Chondrocyte (in vitro differentiated cells): ENCODE measurements around the gene IFT43. TPM values are rescaled to one million over a fixed set of nuclear protein-coding genes. Genes with fewer than 3 reads are reported as not detected.
A peak's percentile ranks its signal among the peaks of the same experiment; 100 is the strongest.

ENCODE experiments used
- DNase-seq: peaks from one replicate; pipeline ENCODE4 v3.0.0; 2021; ENCODE audit warnings: mixed read lengths, low spot score
- H3K27ac Mint-ChIP-seq: one replicate; pipeline ENCODE4 v1.8.0; 2021; ENCODE audit warnings: mild to moderate bottlenecking, moderate library complexity, mixed read lengths; ENCODE audit not compliant: unreplicated experiment
- H3K27me3 Mint-ChIP-seq: 2 replicates; pipeline ENCODE4 v1.8.0; 2021; ENCODE audit warnings: low read depth, mixed read lengths
- H3K36me3 Mint-ChIP-seq: 2 replicates; pipeline ENCODE4 v1.8.0; 2021; ENCODE audit warnings: low read depth, mixed read lengths
- H3K4me1 Mint-ChIP-seq: 2 replicates; pipeline ENCODE4 v1.8.0; 2021; ENCODE audit warnings: low read depth, mild to moderate bottlenecking, mixed read lengths
- H3K4me3 Mint-ChIP-seq: one replicate; pipeline ENCODE4 v1.8.0; 2021; ENCODE audit warnings: mild to moderate bottlenecking, moderate library complexity, mixed read lengths; ENCODE audit not compliant: unreplicated experiment
- H3K9me3 Mint-ChIP-seq: 2 replicates; pipeline ENCODE4 v1.8.0; 2021; ENCODE audit warnings: low read depth, mixed read lengths
- CTCF ChIP-seq: fragments of 200-600 bp; sonication (generic); IDR thresholded peaks from 2 replicates; pipeline ENCODE4 v1.5.0; 2021; ENCODE audit warnings: antibody characterized with exemption, mild to moderate bottlenecking, moderate library complexity
- total RNA-seq: library from RNA; stranded (reverse); gene quantifications from 3 replicates; pipeline ENCODE4 v1.2.1, GENCODE V29; 2021

The IFT43 gene
- total RNA-seq, 1 donor from 2014 or later = 28.2 TPM

DNA sequence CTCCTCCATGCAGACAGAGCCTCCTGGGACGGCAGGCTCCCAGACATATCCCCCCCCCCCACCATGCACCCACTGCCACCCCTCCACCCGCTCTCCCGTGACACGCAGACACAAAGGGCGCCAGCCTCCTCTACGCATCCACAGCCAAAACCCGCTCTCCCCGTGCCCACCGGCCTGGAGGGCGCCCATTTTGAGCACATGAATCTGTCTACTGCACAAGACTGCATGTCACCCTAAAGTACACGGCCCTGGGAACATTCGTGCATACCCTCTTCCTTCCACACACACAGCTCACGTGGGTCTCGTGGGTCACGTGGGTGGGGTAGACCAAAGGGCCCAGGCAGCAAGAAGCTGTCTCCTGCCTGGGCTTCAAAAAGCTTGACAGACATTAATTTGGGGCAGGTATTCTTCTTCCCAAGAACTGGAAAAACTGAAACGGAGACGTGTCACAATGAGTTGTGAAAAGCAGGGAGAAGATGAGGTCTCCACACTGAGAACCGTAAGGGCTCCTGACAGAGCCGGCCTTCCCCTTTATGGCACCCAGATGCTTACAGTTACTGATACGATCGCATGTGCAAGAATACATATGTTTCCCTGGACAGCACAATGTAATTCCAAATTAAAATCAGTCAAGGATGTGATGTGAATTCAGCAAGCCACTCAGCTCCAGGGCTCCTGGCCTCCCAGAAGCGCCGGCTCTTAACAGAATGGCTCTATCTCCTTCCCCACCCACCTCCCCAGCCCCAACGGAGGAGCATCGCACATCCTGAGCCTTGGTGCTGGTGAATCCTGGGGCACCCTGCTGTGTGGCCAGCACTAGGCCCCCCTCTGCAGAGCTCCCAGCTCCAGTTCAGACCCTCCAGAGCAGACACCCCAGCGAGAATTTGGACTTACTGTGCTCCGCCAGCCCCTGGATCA is 5.7 kb upstream of the IFT43 start:
- TF ChIP-seq CTCF = no peak
- DNase-seq = no peak
- H3K36me3 Mint-ChIP-seq = peaks cover 9% of the 10 kb centered on the region
- no peaks in the 10 kb centered on the region for H3K9me3 Mint-ChIP-seq
- H3K27ac Mint-ChIP-seq = peak overlapping the region; percentile 85
- peaks cover 71% of the 10 kb centered on the region for H3K4me1 Mint-ChIP-seq
- no peaks in the 10 kb centered on the region for H3K27me3 Mint-ChIP-seq
- peak overlapping the region; percentile 80 for H3K4me3 Mint-ChIP-seq

DNA sequence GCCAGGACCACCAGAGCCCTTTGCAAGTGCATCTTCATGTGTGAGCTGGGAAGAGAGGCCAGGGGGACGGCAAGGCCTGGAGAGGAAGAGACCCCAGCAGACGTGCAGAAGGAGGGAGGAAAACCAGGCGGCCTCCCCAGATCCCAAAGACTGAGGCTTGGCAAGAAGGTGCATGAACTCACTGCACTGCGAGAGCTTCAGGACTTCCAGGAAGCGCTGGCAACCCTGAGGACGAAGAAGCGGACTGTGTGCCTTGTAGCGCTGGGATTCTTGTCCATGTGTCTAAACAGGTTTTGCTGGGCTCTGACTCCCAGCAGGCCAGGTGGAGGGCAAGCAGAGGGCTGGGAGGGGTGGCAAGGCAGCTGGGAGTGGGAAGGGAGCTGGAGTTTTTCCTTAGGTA is 4.7 kb upstream of the IFT43 start:
- peaks cover 6% of the 10 kb centered on the region for H3K36me3 Mint-ChIP-seq
- no peaks in the 10 kb centered on the region for H3K9me3 Mint-ChIP-seq
- H3K4me1 Mint-ChIP-seq = peaks cover 72% of the 10 kb centered on the region
- H3K27ac Mint-ChIP-seq = peak overlapping the region; percentile 97
- no peak for TF ChIP-seq CTCF
- H3K27me3 Mint-ChIP-seq = no peaks in the 10 kb centered on the region
- DNase-seq = no peak
- H3K4me3 Mint-ChIP-seq = peak overlapping the region; percentile 80

GRCh38 chr14:75981426-75982265 is 3.9 kb upstream of the IFT43 start, which contains the start of gene TGFB3:
TGFB3 (minus strand) TSS chr14:75981995; CDS start chr14:75980893, 1,102 bp downstream.
- H3K4me1 Mint-ChIP-seq = peaks cover 71% of the 10 kb centered on the region
- H3K9me3 Mint-ChIP-seq = no peaks in the 10 kb centered on the region
- no peak for TF ChIP-seq CTCF
- peak within 1 kb of the TSS; percentile 97 for H3K27ac Mint-ChIP-seq
- H3K27me3 Mint-ChIP-seq = no peaks in the 10 kb centered on the region
- peaks cover 5% of the 10 kb centered on the region for H3K36me3 Mint-ChIP-seq
- peak within 1 kb of the TSS; percentile 80 for H3K4me3 Mint-ChIP-seq
- DNase-seq = no peak

GRCh38 chr14:75982266-75983018 is 3.1 kb upstream of the IFT43 start:
- Mint-ChIP-seq H3K4me3 (peak overlapping the region; percentile 80), H3K27me3 (no peaks in the 10 kb centered on the region), H3K36me3 (peaks cover 4% of the 10 kb centered on the region), H3K27ac (peak overlapping the region; percentile 97), H3K4me1 (peaks cover 65% of the 10 kb centered on the region), H3K9me3 (no peaks in the 10 kb centered on the region)
- DNase-seq = peak; percentile 94
- peak; percentile 90 for TF ChIP-seq CTCF
